H9 (cell line): Measurements from ENCODE around the gene C16orf86. TPM values are rescaled to one million over a fixed set of nuclear protein-coding genes. Genes with fewer than 3 reads are reported as not detected.

Experiments used
- DNase-seq: peaks from one replicate; pipeline ENCODE4 v3.0.0-alpha.2; 2017
- H2AFZ ChIP-seq: one replicate; pipeline ENCODE4 v1.6.1; 2013; ENCODE audit warnings: mild to moderate bottlenecking, low read length, control low read depth, moderate library complexity
- H2AK5ac ChIP-seq: 2 replicates; pipeline ENCODE4 v1.6.1; 2013; ENCODE audit warnings: low read length, control low read depth, mixed read lengths; ENCODE audit not compliant: insufficient read length
- H2BK120ac ChIP-seq: one replicate; pipeline ENCODE4 v1.6.1; 2013; ENCODE audit warnings: low read depth, mild to moderate bottlenecking, low read length, control low read depth, inconsistent platforms; ENCODE audit not compliant: poor library complexity, severe bottlenecking
- H2BK12ac ChIP-seq: 2 replicates; pipeline ENCODE4 v1.6.1; 2013; ENCODE audit warnings: low read length, control low read depth, mixed read lengths, low read depth; ENCODE audit not compliant: insufficient read length
- H2BK15ac ChIP-seq: 2 replicates; pipeline ENCODE4 v1.6.1; 2013; ENCODE audit warnings: low read depth, low read length, control low read depth
- H2BK20ac ChIP-seq: one replicate; pipeline ENCODE4 v1.6.1; 2013; ENCODE audit warnings: low read depth, mild to moderate bottlenecking, low read length, control low read depth, inconsistent platforms; ENCODE audit not compliant: poor library complexity, severe bottlenecking
- H2BK5ac ChIP-seq: 2 replicates; pipeline ENCODE4 v1.6.1; 2013; ENCODE audit warnings: low read length, control low read depth, mixed read lengths; ENCODE audit not compliant: insufficient read length
- H3K14ac ChIP-seq: 2 replicates; pipeline ENCODE4 v1.6.1; 2013; ENCODE audit warnings: low read length, control low read depth; ENCODE audit not compliant: insufficient read depth
- H3K18ac ChIP-seq: 2 replicates; pipeline ENCODE4 v1.6.1; 2013; ENCODE audit warnings: low read depth, mild to moderate bottlenecking, mixed read lengths, low read length, control low read depth; ENCODE audit not compliant: insufficient read length
- H3K23ac ChIP-seq: 2 replicates; pipeline ENCODE4 v1.6.1; 2013; ENCODE audit warnings: low read length, control low read depth, mixed read lengths, low read depth; ENCODE audit not compliant: insufficient read length
- H3K23me2 ChIP-seq: 2 replicates; pipeline ENCODE4 v1.6.1; 2013; ENCODE audit warnings: low read depth, mild to moderate bottlenecking, mixed read lengths, low read length, control low read depth; ENCODE audit not compliant: insufficient read length, poor library complexity, severe bottlenecking
- H3K27ac ChIP-seq: 2 replicates; pipeline ENCODE4 v1.5.1; 2013; ENCODE audit warnings: low read length, control low read depth, mixed read lengths, low read depth; ENCODE audit not compliant: insufficient read length
- H3K27me3 ChIP-seq: 2 replicates; pipeline ENCODE4 v1.6.1; 2013; ENCODE audit warnings: low read length, control low read depth, inconsistent platforms; ENCODE audit not compliant: insufficient read depth
- H3K4ac ChIP-seq: 2 replicates; pipeline ENCODE4 v1.6.1; 2013; ENCODE audit warnings: low read depth, mild to moderate bottlenecking, control low read depth, inconsistent platforms, low read length, moderate library complexity
- H3K4me1 ChIP-seq: 2 replicates; pipeline ENCODE4 v1.6.1; 2013; ENCODE audit warnings: low read length, control low read depth, inconsistent platforms; ENCODE audit not compliant: insufficient read depth
- H3K4me2 ChIP-seq: 2 replicates; pipeline ENCODE4 v1.6.1; 2013; ENCODE audit warnings: low read length, control low read depth, mixed read lengths; ENCODE audit not compliant: insufficient read length, insufficient read depth
- H3K56ac ChIP-seq: 2 replicates; pipeline ENCODE4 v1.6.1; 2013; ENCODE audit warnings: low read depth, mild to moderate bottlenecking, mixed read lengths, low read length, control low read depth; ENCODE audit not compliant: insufficient read length
- H3K79me1 ChIP-seq: 2 replicates; pipeline ENCODE4 v1.6.1; 2013; ENCODE audit warnings: low read depth, mild to moderate bottlenecking, moderate library complexity, low read length, control low read depth, inconsistent platforms; ENCODE audit not compliant: insufficient read depth, poor library complexity, severe bottlenecking
- H3K79me2 ChIP-seq: 2 replicates; pipeline ENCODE4 v1.6.1; 2013; ENCODE audit warnings: low read length, control low read depth, inconsistent platforms; ENCODE audit not compliant: insufficient read depth
- H3K9ac ChIP-seq: 2 replicates; pipeline ENCODE4 v1.6.1; 2013; ENCODE audit warnings: low read length, control low read depth, mixed read lengths; ENCODE audit not compliant: insufficient read length; ENCODE audit errors: extremely low read depth
- H3K9me3 ChIP-seq: one replicate; pipeline ENCODE4 v1.6.1; 2013; ENCODE audit warnings: low read depth, low read length, inconsistent platforms; ENCODE audit not compliant: control insufficient read depth
- H3T11ph ChIP-seq: one replicate; pipeline ENCODE4 v1.6.1; 2013; ENCODE audit warnings: mild to moderate bottlenecking, low read length, control low read depth, inconsistent platforms
- H4K20me1 ChIP-seq: one replicate; pipeline ENCODE4 v1.6.1; 2013; ENCODE audit not compliant: control insufficient read depth, insufficient read length, insufficient read depth
- H4K5ac ChIP-seq: 2 replicates; pipeline ENCODE4 v1.6.1; 2013; ENCODE audit warnings: low read depth, mild to moderate bottlenecking, mixed read lengths, low read length, control low read depth; ENCODE audit not compliant: insufficient read length
- H4K8ac ChIP-seq: replicated peaks from 2 replicates; pipeline ENCODE4 v1.6.1; 2013; ENCODE audit warnings: low read length, control low read depth, mixed read lengths, low read depth; ENCODE audit not compliant: insufficient read length
- H4K91ac ChIP-seq: 2 replicates; pipeline ENCODE4 v1.6.1; 2013; ENCODE audit warnings: low read depth, mild to moderate bottlenecking, moderate library complexity, mixed read lengths, low read length, control low read depth; ENCODE audit not compliant: insufficient read length
- H3K27ac Mint-ChIP-seq, 3 experiments: 2 replicates in 2 of 3; 3 replicates in 1 of 3; pipeline ENCODE4 v1.8.0; 2020 to 2021; ENCODE audit warnings: mixed read lengths in 3 of 3, mild to moderate bottlenecking in 1 of 3, moderate library complexity in 1 of 3
- H3K27me3 Mint-ChIP-seq: 2 replicates; pipeline ENCODE4 v1.8.0; 2021; ENCODE audit warnings: low read depth, mild to moderate bottlenecking, moderate library complexity, mixed read lengths
- H3K36me3 Mint-ChIP-seq, 3 experiments: 2 replicates in 2 of 3; 3 replicates in 1 of 3; pipeline ENCODE4 v1.8.0; 2020 to 2021; ENCODE audit warnings: low read depth in 3 of 3, mixed read lengths in 3 of 3; ENCODE audit not compliant: insufficient read depth in 1 of 3
- H3K4me1 Mint-ChIP-seq, 2 experiments: 2 replicates each; pipeline ENCODE4 v1.8.0; 2020; ENCODE audit warnings: mixed read lengths in 2 of 2
- H3K4me3 Mint-ChIP-seq, 2 experiments: 2 replicates in 1 of 2; 3 replicates in 1 of 2; pipeline ENCODE4 v1.8.0; 2020 to 2021; ENCODE audit warnings: mild to moderate bottlenecking in 2 of 2, mixed read lengths in 2 of 2, moderate library complexity in 1 of 2
- H3K9me3 Mint-ChIP-seq, 2 experiments: 2 replicates in 1 of 2; 3 replicates in 1 of 2; pipeline ENCODE4 v1.8.0; 2020; ENCODE audit warnings: mild to moderate bottlenecking in 2 of 2, mixed read lengths in 2 of 2, moderate library complexity in 1 of 2
- WGBS: extraction: QIAGEN DNeasy Blood & Tissue Kit; methylation state at CpG from one replicate; pipeline ENCODE4 v1.1.7; 2013; ENCODE audit warnings: missing lambda C conversion rate, low lambda C conversion rate, mixed read lengths; ENCODE audit not compliant: insufficient read length; ENCODE audit errors: extremely low coverage; 5-methylcytosine and 5-hydroxymethylcytosine counted together
- total RNA-seq: library from RNA; stranded (reverse); gene quantifications from 2 replicates; pipeline ENCODE4 v1.2.1, GENCODE V29; 2021
- TF ChIP-seq, protein P1 (sequence below): fragments of 200-600 bp; sonication (generic); conservative IDR thresholded peaks from 3 replicates; pipeline ENCODE4 v1.8.0; 2021; ENCODE audit warnings: antibody characterized with exemption, mild to moderate bottlenecking

The C16orf86 gene
- total RNA-seq, 1 experiment from 2014 or later: 1.5 TPM

DNA sequence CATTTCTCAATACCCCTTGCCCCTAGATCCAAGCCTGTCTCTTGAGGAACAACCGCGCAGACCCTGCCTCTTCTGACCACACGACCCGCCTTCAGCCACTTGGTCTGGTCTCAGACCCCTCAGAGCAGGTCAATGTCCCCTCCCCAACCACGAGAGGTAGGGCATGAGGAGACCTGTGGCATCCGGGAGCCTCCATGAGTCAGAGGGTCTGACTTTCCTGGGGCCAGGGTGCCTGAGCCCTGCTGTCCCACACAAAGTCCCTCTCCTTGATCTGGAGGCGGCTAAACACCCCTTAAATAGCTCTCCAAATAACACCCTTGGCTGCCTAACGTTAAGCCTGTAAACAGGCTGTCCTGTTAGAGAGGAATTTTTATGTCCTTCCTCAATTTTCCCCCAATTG is 16.6 kb upstream of the C16orf86 start:
- no peaks in the 10 kb centered on the region for H3K4me1 ChIP-seq
- Mint-ChIP-seq H3K4me3 (peak overlapping the region in 1 of 2 experiments; percentile 51; a peak in 1 of 5 replicates), H3K36me3 (peaks cover 8 to 33% (median 31%) of the 10 kb centered on the region in 3 experiments; a peak in 6 of 7 replicates), H3K27me3 (peaks cover 5% of the 10 kb centered on the region), H3K27ac (no peak overlapping the region; a peak in 1 of 7 replicates), H3K9me3 (no peaks in the 10 kb centered on the region; a peak in 1 of 5 replicates), H3K4me1 (peaks cover 2 to 9% of the 10 kb centered on the region in 2 experiments)
- no peak overlapping the region for H3K4me2 ChIP-seq
- TF ChIP-seq, protein P1, sequence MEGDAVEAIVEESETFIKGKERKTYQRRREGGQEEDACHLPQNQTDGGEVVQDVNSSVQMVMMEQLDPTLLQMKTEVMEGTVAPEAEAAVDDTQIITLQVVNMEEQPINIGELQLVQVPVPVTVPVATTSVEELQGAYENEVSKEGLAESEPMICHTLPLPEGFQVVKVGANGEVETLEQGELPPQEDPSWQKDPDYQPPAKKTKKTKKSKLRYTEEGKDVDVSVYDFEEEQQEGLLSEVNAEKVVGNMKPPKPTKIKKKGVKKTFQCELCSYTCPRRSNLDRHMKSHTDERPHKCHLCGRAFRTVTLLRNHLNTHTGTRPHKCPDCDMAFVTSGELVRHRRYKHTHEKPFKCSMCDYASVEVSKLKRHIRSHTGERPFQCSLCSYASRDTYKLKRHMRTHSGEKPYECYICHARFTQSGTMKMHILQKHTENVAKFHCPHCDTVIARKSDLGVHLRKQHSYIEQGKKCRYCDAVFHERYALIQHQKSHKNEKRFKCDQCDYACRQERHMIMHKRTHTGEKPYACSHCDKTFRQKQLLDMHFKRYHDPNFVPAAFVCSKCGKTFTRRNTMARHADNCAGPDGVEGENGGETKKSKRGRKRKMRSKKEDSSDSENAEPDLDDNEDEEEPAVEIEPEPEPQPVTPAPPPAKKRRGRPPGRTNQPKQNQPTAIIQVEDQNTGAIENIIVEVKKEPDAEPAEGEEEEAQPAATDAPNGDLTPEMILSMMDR: no peak
- no peaks in the 10 kb centered on the region for H3K79me2 ChIP-seq
- H3K9ac ChIP-seq: no peak overlapping the region
- no peak overlapping the region for H4K5ac ChIP-seq
- H3K23me2 ChIP-seq: peaks cover 7% of the 10 kb centered on the region
- H2BK120ac ChIP-seq: no peak overlapping the region
- H2BK15ac ChIP-seq: no peak overlapping the region
- H2BK12ac ChIP-seq: no peak overlapping the region
- no peak overlapping the region for H4K8ac ChIP-seq
- no peaks in the 10 kb centered on the region for H3K79me1 ChIP-seq
- no peak overlapping the region for H3K18ac ChIP-seq
- no peak overlapping the region for H4K91ac ChIP-seq
- H3T11ph ChIP-seq: no peak overlapping the region
- no peak overlapping the region for H2BK5ac ChIP-seq
- H3K27ac ChIP-seq: no peak overlapping the region
- WGBS: no CpG with 5 or more reads among the region's 8 CpGs
- no peaks in the 10 kb centered on the region for H4K20me1 ChIP-seq
- H3K14ac ChIP-seq: no peak overlapping the region
- no peak overlapping the region for H3K23ac ChIP-seq
- no peak overlapping the region for H2AFZ ChIP-seq
- no peak overlapping the region for H2AK5ac ChIP-seq
- H2BK20ac ChIP-seq: no peak overlapping the region
- H3K56ac ChIP-seq: no peak overlapping the region
- H3K4ac ChIP-seq: no peak overlapping the region
- H3K9me3 ChIP-seq: no peaks in the 10 kb centered on the region
- H3K27me3 ChIP-seq: no peaks in the 10 kb centered on the region; the same call in 1 of the 2 replicates
- no peak for DNase-seq
